Renal cortical epithelial cell (primary cell): ENCODE results near the gene SMAGP. TPM values are rescaled to one million over a fixed set of nuclear protein-coding genes. Genes with fewer than 3 reads are reported as not detected.
"Not testable (repeated sequence)": the region's sequence is repeated elsewhere in the genome, so short reads cannot be mapped to it uniquely, and the experiment has no call there.

Experiments used
- DNase-seq: peaks from one replicate; pipeline ENCODE4 v3.0.0-alpha.2; 2011; ENCODE audit warnings: low read depth
- total RNA-seq: library from RNA; depleted of rRNA; stranded (reverse); fragments of >200 nt; gene quantifications from 2 replicates; pipeline ENCODE4 v1.2.3, GENCODE V29; 2014

Gene SMAGP
- total RNA-seq: 19.8 and 22.5 TPM in 2 replicates

DNA sequence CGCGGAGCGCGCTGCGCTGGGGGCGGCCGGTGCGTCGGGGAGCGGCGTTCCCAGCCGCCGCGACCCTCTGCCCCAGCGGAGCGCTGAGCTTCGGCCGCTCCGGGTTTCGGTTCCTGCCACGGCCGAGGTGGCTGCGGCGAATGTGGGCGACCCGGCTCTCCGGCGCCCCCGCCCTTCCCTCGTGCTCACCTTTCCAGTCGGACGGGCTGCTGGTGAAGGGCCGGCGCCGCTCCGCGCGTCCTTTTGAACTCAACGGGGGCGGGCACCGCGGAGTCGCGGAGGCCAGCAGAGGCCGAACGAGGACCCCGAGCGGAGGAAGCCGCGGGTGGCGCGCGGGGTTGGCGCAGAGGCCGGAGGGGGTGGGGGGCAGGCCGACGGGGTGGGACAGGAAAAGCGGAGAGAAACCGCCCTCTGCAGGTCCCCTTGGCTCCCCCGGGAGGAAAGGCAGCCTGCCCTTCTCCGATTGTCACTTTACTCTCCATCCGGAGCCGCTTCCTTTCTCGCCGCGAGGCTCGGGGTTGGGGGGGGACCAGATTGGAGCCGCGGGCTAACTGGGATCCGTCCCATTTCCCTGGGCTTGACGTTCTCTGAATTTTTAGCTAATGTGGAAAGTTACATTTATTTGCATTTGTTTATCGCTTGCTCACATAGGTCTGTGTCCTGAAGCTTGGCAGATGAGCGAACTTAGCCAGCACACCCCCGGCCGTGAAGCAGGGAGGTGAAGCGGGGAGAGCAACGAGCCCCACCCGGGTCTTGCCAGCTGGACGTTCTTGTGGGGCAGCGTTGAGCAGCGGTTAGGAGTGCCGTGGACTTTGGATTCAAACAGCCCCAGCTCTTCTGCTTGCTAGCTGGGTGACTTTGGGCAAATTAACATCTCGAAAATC lies at the start of gene SMAGP:
SMAGP (minus strand) TSS at position 349 of the 884 bp plus-strand sequence. CDS start 1,137 bp downstream, outside the sequence.
- no peak for DNase-seq

DNA sequence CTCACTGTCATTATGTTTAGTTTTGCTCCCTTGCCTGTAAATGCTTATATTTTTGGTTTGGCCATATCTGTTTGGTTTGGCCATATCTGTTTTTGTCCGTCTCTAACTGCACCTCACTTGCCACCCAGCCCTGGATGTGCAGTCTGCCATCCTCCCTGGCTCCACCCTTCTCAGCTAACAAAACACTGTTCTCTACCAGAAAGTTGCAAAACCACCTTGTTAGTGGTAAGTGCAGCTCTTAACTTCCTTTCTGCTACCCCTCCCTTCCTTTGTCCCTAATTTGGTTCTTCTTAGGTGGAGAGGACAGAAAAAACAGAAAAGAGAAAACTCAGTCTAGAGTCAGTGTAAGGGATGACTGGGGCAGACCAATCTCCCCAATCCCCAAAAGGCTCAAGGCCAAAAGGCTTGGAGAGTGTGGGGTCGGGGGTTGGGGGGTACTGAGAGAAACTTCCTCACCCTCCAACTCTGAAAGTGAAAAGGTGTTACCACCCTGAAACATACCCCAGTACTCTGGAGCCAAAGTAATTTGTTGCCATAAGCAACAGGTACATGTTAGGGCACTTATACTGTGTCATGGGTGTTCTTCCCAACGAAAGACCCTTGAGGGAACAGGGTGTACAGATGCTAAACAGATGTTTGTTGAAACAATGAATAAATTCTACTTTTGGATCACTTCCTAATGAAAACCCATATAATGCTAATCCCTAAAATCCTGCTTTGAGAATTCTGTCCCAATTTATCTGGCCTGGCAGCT lies 48.8 kb upstream of the SMAGP start:
- no peak for DNase-seq

DNA sequence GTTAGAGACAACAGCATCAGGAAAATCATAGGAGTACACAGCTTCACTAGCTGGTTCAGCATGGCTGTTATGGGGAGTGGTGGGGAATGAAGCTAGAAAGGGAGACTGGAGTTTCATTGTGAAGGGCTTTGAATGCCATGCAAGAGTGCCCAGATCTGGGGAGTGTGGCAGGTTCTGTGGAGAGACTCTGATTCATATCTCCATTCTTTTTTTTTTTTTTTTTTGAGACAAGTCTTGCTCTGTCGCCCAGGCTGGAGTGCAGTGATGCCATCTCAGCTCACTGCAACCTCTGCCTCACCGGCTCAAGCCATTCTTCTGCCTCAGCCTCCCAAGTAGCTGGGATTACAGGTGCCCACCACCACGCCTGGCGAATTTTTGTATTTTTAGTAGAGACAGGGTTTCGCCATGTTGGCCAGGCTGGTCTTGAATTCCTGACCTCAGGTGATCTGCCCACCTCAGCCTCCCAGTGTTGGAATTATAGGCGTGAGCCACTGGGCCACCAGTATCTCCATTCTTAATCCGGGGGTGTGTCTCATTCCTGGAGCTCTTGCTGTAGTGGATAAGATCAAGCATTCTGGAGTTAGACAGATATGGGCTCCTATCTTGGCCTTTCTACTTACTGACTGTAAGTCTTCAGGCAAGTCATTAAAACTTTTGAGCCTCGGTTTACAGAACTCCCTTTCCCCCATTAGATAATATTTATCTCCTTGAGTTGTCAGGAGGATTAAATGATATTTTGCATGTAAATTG lies 48.0 kb upstream of the SMAGP start:
- DNase-seq: peak; percentile 50

DNA sequence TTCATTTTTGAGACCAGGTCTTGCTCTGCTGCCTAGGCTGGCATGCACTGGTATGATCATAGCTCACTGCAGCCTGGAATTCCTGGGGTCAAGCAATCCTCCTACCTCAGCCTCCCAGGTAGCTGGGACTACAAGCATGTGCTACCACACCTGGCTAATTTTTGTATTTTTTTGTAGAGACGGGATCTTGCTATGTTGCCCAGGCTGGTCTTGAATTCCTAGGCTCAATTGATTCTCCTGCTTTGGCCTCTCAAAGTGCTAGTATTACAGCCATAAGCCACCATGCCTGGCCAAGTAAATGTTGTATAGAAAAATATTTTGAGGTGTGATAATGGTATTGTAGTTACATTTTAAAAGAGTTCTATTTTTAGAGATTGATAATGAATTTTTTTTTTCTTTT lies 41.2 kb upstream of the SMAGP start:
- no peak for DNase-seq

DNA sequence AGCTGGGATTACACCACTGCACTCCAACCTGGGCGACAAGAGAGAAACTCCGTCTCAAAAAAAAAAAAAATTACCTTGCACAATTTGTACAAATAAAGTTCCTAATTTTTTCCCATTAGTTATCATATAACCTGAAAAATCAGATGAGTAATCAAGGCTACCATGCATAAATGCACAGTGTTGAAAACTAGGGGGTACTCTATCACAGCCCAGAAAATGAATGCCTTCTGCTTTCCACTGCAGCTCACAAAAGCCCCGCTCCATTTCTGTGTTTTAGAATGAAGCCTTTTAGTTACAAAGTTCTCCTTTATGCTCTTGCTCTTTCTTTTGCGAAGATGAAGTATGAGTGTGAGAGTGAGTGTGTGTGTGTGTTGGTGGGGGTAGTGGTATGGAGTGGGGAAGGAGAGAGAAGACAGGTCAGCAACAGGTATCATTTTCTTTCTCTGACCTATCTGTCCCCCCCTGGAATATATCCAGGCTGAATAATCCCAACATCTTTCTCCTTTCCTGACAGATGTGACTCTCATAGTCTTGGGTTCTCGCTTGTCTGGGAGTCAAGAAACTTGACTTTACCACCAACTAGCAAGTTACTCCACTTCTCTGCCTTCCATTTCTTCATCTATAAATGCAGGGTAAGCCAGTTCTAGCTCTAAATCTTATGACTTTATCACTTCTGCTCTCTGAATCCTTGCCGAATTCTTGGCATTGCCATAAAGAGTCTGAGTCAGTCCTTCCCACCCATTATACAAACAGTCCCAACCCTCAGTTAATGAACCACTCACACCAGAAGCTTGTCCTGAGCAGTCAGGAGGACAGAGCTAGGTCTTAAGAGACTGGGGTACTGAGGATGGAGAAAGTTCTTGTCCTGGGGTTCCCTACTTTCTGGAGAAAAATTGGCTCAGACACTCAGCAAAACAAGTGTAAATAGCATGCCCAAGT lies 37.7 kb upstream of the SMAGP start:
- DNase-seq: peak; percentile 96

GRCh38 chr12:51306507-51306906 lies 36.3 kb upstream of the SMAGP start:
- no peak for DNase-seq

- not testable (repeated sequence) for DNase-seq
Measured at GRCh38 chr12:51300768-51301167, 30.6 kb upstream of the SMAGP start.

GRCh38 chr12:51295651-51296050 lies 25.4 kb upstream of the SMAGP start:
- no peak for DNase-seq

DNA sequence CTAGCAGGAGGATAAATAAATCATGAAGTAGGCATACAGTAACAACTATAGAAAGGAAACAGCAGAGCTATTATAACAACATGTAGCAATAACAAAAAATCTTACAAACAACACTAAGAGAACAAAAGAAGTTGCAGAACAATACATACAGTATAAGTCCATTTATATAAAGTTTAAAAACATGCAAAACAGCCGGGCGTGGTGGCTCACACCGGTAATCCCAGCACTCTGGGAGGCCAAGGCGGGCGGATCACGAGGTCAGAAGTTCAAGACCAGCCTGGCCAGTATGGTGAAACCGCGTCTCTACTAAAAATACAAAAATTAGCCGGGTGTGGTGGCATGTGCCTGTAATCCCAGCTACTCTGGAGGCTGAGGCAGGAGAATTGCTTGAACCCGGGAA lies 23.9 kb upstream of the SMAGP start:
- DNase-seq: not testable (repeated sequence)

DNA sequence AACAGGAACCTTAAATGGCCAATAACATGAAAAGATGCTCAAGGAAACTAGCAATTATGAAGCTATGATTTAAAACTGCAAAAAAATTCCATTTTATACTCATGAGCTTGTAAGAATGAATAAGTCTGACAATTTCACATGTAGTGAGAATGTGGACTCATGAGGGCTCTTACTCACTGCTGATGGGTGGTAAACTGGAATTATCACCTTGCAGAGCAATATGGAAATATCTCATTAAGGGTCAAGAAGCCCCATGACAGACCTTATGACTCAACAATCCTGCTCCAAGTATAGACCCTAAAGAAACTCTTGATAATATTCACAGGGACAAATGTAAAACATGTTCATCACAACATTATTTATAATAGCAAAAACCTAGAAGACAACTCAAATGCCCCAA lies 23.5 kb upstream of the SMAGP start:
- DNase-seq: no peak

- DNase-seq: not testable (repeated sequence)
Measured at GRCh38 chr12:51291603-51292513, 21.6 kb upstream of the SMAGP start.

- no peak for DNase-seq
Measured at GRCh38 chr12:51285843-51286242, 15.6 kb upstream of the SMAGP start.

- DNase-seq: no peak
Measured at GRCh38 chr12:51281202-51281924, 11.1 kb upstream of the SMAGP start.

DNA sequence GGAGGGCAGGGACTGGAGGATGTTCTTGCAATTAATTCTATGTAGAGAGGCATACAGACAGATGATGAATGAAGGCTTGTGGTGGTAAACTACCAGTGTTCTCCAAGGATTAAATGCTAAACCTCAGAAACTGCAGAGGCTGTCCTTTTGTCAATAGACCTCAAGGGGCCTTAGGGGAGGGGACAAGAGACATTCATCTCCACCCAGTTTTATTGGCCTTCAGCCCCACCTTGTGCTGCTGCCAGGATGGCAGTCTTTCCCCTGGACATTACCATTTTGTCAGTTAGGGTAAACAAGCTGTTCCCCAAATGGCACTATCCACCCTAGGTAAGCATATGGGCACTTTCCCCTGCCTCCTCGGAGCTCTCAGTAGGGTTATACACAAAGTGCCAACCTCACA lies 4.9 kb upstream of the SMAGP start:
- DNase-seq: no peak

DNA sequence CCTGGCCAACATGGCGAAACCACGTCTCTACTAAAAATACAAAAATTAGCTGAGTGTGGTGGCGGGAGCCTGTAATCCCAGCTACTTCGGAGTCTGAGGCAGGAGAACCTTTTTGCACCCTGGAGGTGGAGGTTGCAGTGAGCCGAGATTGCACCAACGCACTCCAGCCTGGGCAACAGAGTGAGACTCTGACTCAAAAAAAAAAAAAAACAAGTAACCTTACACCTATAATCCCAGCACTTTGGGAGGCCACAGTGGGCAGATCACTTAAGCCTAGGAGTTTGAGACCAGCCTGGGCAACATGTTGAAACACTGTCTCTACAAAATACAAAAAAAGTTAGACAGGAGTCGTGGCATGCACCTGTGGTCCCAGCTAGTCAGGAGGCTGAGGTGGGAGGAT lies 2.6 kb upstream of the SMAGP start:
- DNase-seq: not testable (repeated sequence)

DNA sequence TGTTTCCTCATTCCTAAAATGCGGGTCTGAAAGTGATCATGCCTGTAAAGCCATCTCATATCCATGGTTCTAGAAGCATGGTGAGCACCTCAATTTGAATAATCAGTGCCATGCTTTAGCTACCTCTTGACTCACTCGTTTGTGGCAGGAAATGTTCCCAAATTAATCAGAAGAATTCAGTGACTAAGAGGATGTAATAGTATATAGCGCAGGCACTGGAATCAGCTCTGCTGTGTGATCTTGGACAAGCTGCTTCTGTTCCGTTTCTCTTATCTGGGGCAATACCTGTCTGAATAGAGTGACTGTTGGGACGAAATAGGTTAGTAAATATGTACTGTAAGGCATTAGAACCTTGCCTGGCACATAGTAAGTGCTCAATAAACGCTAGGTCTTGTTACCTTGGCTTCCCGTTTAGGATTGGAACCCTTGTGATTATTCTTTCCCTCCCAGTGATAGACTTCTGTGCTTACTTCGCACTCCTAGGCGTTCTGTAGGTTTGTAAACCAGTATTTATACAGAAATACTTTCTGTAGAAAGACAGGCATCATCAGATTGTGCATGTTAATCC lies 820 bp upstream of the SMAGP start:
- peak; percentile 91 for DNase-seq

DNA sequence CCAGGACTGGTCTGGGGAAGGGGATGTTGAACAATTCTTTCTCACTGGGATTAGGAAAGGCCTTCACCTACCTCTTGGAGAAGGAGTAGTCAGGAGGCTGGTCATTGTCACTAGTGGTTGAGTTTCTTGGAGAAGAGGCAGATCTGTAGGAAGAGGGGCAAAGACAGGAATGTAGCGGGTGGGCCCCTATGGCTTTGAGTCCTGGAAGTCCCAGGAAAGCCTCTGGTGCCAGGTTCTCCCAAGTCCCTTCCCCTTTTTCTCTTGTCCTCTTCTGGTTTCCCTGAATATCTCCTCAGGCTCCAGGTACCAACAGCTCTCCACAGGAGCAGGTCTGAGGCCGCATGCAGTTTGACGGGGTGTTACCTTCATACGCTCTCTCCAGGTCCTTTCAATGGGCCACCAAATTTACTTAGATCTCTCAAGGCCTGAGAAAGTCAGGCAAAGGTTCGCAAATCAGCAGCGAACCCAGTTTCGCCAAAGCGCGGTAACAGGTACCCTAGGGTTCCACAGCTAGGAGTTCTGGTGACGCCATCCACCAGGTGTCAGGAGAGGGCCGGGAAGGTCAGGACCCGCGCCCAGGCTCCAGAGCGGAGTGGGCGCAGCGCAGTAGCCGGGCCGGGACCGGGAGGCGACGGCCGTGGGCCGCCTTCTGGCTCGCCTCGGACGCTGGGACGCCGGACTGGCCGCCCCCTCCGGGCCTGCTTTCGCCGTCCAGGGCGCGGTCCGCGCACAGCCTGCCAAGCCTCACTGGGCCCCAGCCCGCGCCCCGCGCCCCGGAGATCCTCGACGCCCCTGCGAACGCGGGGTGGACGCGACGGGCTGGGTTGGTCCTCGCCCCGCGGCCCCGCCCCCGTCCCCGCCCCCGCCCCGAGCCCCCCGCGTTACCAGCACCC lies 795 bp downstream of the SMAGP start:
- peak; percentile 36 for DNase-seq

DNA sequence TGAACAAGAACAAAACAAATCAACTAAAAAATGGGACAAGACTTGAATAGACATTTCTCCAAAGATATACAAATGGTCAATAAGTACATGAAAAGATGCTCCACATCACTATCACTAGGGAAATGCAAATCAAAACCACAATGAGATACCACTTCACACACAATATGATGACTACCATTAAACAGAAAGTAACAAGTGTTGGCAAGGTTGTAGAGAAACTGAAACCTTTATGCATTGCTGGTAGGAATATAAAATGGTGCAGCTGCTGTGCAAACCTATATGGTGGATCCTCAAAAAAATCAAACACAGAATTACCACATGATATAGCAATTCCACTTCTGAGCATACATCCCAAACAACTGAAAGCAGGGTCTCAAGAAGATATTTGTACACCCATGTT lies 5.2 kb downstream of the SMAGP start:
- no peak for DNase-seq
